HepG2 (cell line): ENCODE data around the gene RCE1. TPM values are rescaled to one million over a fixed set of nuclear protein-coding genes. Genes with fewer than 3 reads are reported as not detected.

Experiments used
- ARNT2 ChIP-seq: sonication (generic); formaldehyde crosslinking; IDR thresholded peaks from 2 replicates; pipeline ENCODE4 v1.8.0; 2022; ENCODE audit warnings: mild to moderate bottlenecking, low read depth, missing genetic modification reagents, moderate library complexity
- CEBPG ChIP-seq: IDR thresholded peaks from 2 replicates; pipeline ENCODE4 v1.6.1; 2016
- FOXA3 ChIP-seq: IDR thresholded peaks from 2 replicates; pipeline ENCODE4 v1.6.1; 2016; ENCODE audit warnings: missing genetic modification reagents, missing compliant biosample characterization
- FOXJ3 ChIP-seq: sonication (generic); formaldehyde crosslinking; IDR thresholded peaks from 2 replicates; pipeline ENCODE4 v1.4.0; 2020; ENCODE audit warnings: missing genetic modification reagents, mild to moderate bottlenecking, borderline replicate concordance
- HMG20A ChIP-seq: IDR thresholded peaks from 2 replicates; pipeline ENCODE4 v1.6.1; 2016; ENCODE audit warnings: borderline replicate concordance
- HNF1A ChIP-seq, 2 experiments: sonication (generic) in 1 of 2; formaldehyde crosslinking in 1 of 2; IDR thresholded peaks; 2 replicates each; pipeline versions ENCODE4 v1.4.0 to v1.6.1; 2016 to 2020; ENCODE audit warnings: borderline replicate concordance in 1 of 2, low read depth in 1 of 2, mild to moderate bottlenecking in 1 of 2, missing genetic modification reagents in 1 of 2
- KLF15 ChIP-seq: sonication (generic); formaldehyde crosslinking; IDR thresholded peaks from 2 replicates; pipeline ENCODE4 v1.8.1; 2023; ENCODE audit warnings: borderline replicate concordance, mild to moderate bottlenecking, inconsistent platforms, missing genetic modification reagents, mixed read lengths
- MBD4 ChIP-seq: IDR thresholded peaks from 2 replicates; pipeline ENCODE4 v1.6.1; 2012; ENCODE audit warnings: low read length, inconsistent platforms, borderline replicate concordance
- NFE2L1 ChIP-seq: sonication (generic); formaldehyde crosslinking; IDR thresholded peaks from 2 replicates; pipeline ENCODE4 v1.4.0; 2020; ENCODE audit warnings: missing genetic modification reagents, mild to moderate bottlenecking, borderline replicate concordance
- NFYC ChIP-seq: IDR thresholded peaks from 2 replicates; pipeline ENCODE4 v1.6.1; 2016; ENCODE audit warnings: missing genetic modification reagents, missing compliant biosample characterization
- NR0B2 ChIP-seq: sonication (generic); formaldehyde crosslinking; IDR thresholded peaks from 2 replicates; pipeline ENCODE4 v1.4.0; 2020; ENCODE audit warnings: mild to moderate bottlenecking, missing genetic modification reagents
- REXO4 ChIP-seq: sonication (generic); formaldehyde crosslinking; IDR thresholded peaks from 2 replicates; pipeline ENCODE4 v1.8.0; 2022; ENCODE audit warnings: missing genetic modification reagents, mild to moderate bottlenecking, borderline replicate concordance
- THAP7 ChIP-seq: sonication (generic); formaldehyde crosslinking; IDR thresholded peaks from 2 replicates; pipeline ENCODE4 v1.8.1; 2023; ENCODE audit warnings: mild to moderate bottlenecking, missing genetic modification reagents
- YY1 ChIP-seq: IDR thresholded peaks from 2 replicates; pipeline ENCODE4 v1.6.1; 2011; ENCODE audit warnings: low read length, low read depth, moderate library complexity, mild to moderate bottlenecking; ENCODE audit not compliant: insufficient read depth, insufficient replicate concordance
- ZFP36L2 ChIP-seq: sonication (generic); formaldehyde crosslinking; IDR thresholded peaks from 2 replicates; pipeline ENCODE4 v1.4.0; 2020; ENCODE audit warnings: missing genetic modification reagents
- ZFP91 ChIP-seq: sonication (generic); formaldehyde crosslinking; IDR thresholded peaks from 2 replicates; pipeline ENCODE4 v1.9.0; 2022; ENCODE audit warnings: missing genetic modification reagents, mild to moderate bottlenecking, borderline replicate concordance
- ZNF12 ChIP-seq: sonication (generic); formaldehyde crosslinking; IDR thresholded peaks from 2 replicates; pipeline ENCODE4 v1.5.0; 2020; ENCODE audit warnings: missing genetic modification reagents
- ZNF124 ChIP-seq: sonication (generic); formaldehyde crosslinking; IDR thresholded peaks from 2 replicates; pipeline ENCODE4 v1.4.0; 2020; ENCODE audit warnings: missing genetic modification reagents
- ZNF317 ChIP-seq: sonication (generic); formaldehyde crosslinking; IDR thresholded peaks from 2 replicates; pipeline ENCODE4 v1.5.0; 2020; ENCODE audit warnings: mild to moderate bottlenecking, missing genetic modification reagents
- ZNF382 ChIP-seq: sonication (generic); formaldehyde crosslinking; IDR thresholded peaks from 2 replicates; pipeline ENCODE4 v1.5.0; 2020; ENCODE audit warnings: missing genetic modification reagents, mild to moderate bottlenecking, borderline replicate concordance
- ZNF724P ChIP-seq: sonication (generic); formaldehyde crosslinking; IDR thresholded peaks from 2 replicates; pipeline ENCODE4 v1.8.0; 2022; ENCODE audit warnings: missing genetic modification reagents, borderline replicate concordance
- ZNF879 ChIP-seq: sonication (generic); formaldehyde crosslinking; IDR thresholded peaks from 2 replicates; pipeline ENCODE4 v1.8.1; 2023; ENCODE audit warnings: missing genetic modification reagents
- polyA plus RNA-seq, 8 experiments: library from polyadenylated mRNA; depleted of rRNA in 3 of 8; stranded (reverse) in 7 of 8; unstranded in 1 of 8; fragments of >200 nt; fragmentation: Illumina TruSeq in 4 of 8; extraction: Trizol in 4 of 8; gene quantifications; 2 replicates each; pipeline versions ENCODE4 v1.2.1 to v1.2.3, GENCODE V29; 2011 to 2016; ENCODE audit warnings: low read depth in 4 of 8, missing spikeins in 1 of 8, mixed read lengths in 1 of 8; ENCODE audit not compliant: insufficient read depth in 1 of 8
- total RNA-seq, 5 experiments: library from RNA; depleted of rRNA; stranded (reverse); fragments of >200 nt; fragmentation: Illumina TruSeq; extraction: Trizol; gene quantifications; 2 replicates each; pipeline ENCODE4 v1.2.3, GENCODE V29; 2016; ENCODE audit warnings: low read depth in 1 of 5

The RCE1 gene
- total and polyA plus RNA-seq, 2 of the 13 experiments (the other 11 are each of a cell fraction or from before 2014, with no cell fraction given) = 22.2 to 22.4 TPM

GRCh38 chr11:66891851-66892660 is 48.8 kb downstream of the RCE1 start (continued):
- TF ChIP-seq HNF1A (IDR thresholded peaks at IDR 0.05; ENCODE audit: low read depth) = no peak
- TF ChIP-seq HNF1A (CRISPR knock-in tag; IDR thresholded peaks at IDR 0.05; ENCODE audit: borderline replicate concordance) = no peak
- TF ChIP-seq FOXJ3 = no peak
- TF ChIP-seq ZNF382 (CRISPR knock-in tag) = no peak
- TF ChIP-seq ZNF12 (CRISPR knock-in tag) = no peak
- TF ChIP-seq ZNF124 = no peak
- no peak for TF ChIP-seq ZFP36L2 (CRISPR knock-in tag)
- TF ChIP-seq ZFP91 (CRISPR knock-in tag) = no peak
- TF ChIP-seq REXO4 (CRISPR knock-in tag) = no peak
- no peak for TF ChIP-seq YY1
- TF ChIP-seq NFE2L1 (CRISPR knock-in tag) = no peak
- TF ChIP-seq MBD4 = no peak
- no peak for TF ChIP-seq NR0B2 (CRISPR knock-in tag)
- no peak for TF ChIP-seq ZNF724P (CRISPR knock-in tag)
- no peak for TF ChIP-seq THAP7
- no peak for TF ChIP-seq NFYC
- TF ChIP-seq HMG20A (CRISPR knock-in tag) = peak; percentile 42; the same call in 1 of the 2 replicates
- TF ChIP-seq KLF15 (CRISPR knock-in tag) = no peak
- TF ChIP-seq FOXA3 (CRISPR knock-in tag) = peak; percentile 49; the same call in 1 of the 2 replicates
- no peak for TF ChIP-seq ZNF879
- TF ChIP-seq ZNF317 (CRISPR knock-in tag) = no peak
- TF ChIP-seq ARNT2 (CRISPR knock-in tag) = no peak
- 0 out of 2 replicates have a peak, but pooled peaks have one; percentile 15 for TF ChIP-seq CEBPG (CRISPR knock-in tag)
